ENCODE results near the gene MRPL46. TPM values are rescaled to one million over a fixed set of nuclear protein-coding genes. Genes with fewer than 3 reads are reported as not detected.
A peak's percentile ranks its signal among the peaks of the same experiment; 100 is the strongest.
"Not testable (repeated sequence)": the region's sequence is repeated elsewhere in the genome, so short reads cannot be mapped to it uniquely, and the experiment has no call there.

Gene MRPL46
- total RNA-seq, 4 donors from 2014 or later = 36.2 to 48.9 (median 44.6) TPM

GRCh38 chr15:88472225-88472624 is 5.0 kb upstream of the MRPL46 start:
- intact Hi-C loops (cut with DNase I; ENCODE audit: low total_unique reads) = no loop called here

GRCh38 chr15:88470625-88471372 is 3.6 kb upstream of the MRPL46 start:
- Histone ChIP-seq H3K27ac (no peak overlapping the region), H3K27me3 (no peaks in the 10 kb centered on the region), H3K36me3 (peaks cover 0 to 50% of the 10 kb centered on the region in 2 donors), H3K4me3 (no peak overlapping the region), H3K9me3 (no peaks in the 10 kb centered on the region), H3K4me1 (peaks cover 20 to 21% of the 10 kb centered on the region in 2 donors)
- intact Hi-C loops (cut with DNase I; ENCODE audit: low total_unique reads) = no loop called here
- DNase-seq (no peak), ATAC-seq (no peak)
- no peak for TF ChIP-seq CTCF (IDR thresholded peaks at IDR 0.05 in 4 of 5, conservative IDR thresholded peaks at IDR 0.05 in 1 of 5)
- TF ChIP-seq POLR2A (IDR thresholded peaks at IDR 0.05) = no peak
- in situ Hi-C loops (cut with MboI; ENCODE audit: low sequenced_read_pairs in 4 of 4) = loop anchor here in 2 of 4 donors (10.0 kb wide), 1 partner anchor 144 kb away; no protein-coding TSS in a partner anchor

More at GRCh38 chr15:88472225-88472624, 5.0 kb upstream of the MRPL46 start:
- Histone ChIP-seq H3K4me3 (no peak overlapping the region), H3K27me3 (no peaks in the 10 kb centered on the region), H3K9me3 (no peaks in the 10 kb centered on the region), H3K4me1 (peaks cover 10 to 12% of the 10 kb centered on the region in 2 donors), H3K36me3 (peaks cover 0 to 64% of the 10 kb centered on the region in 2 donors), H3K27ac (no peak overlapping the region)
- TF ChIP-seq CTCF (IDR thresholded peaks at IDR 0.05 in 4 of 5, conservative IDR thresholded peaks at IDR 0.05 in 1 of 5) = no peak
- no peak for ATAC-seq
- in situ Hi-C loops (cut with MboI; ENCODE audit: low sequenced_read_pairs in 4 of 4) = loop anchor here in 2 of 4 donors (10.0 kb wide), 1 partner anchor 143 kb away; no protein-coding TSS in a partner anchor
- DNase-seq = no peak

- Histone ChIP-seq H3K36me3 (peaks cover 0 to 45% of the 10 kb centered on the region in 2 donors), H3K27ac (no peak overlapping the region), H3K27me3 (no peaks in the 10 kb centered on the region), H3K4me3 (no peak overlapping the region), H3K9me3 (no peaks in the 10 kb centered on the region), H3K4me1 (peaks cover 26 to 28% of the 10 kb centered on the region in 2 donors)
- ATAC-seq = no peak
- in situ Hi-C loops (cut with MboI; ENCODE audit: low sequenced_read_pairs in 4 of 4) = no loop called here
- intact Hi-C loops (cut with DNase I; ENCODE audit: low total_unique reads) = loop anchor here (5.0 to 10.0 kb wide), 2 partner anchors 615 to 773 kb away; partner anchors contain the start of genes ABHD2 and FANCI
- no peak for DNase-seq
- TF ChIP-seq CTCF (IDR thresholded peaks at IDR 0.05 in 4 of 5, conservative IDR thresholded peaks at IDR 0.05 in 1 of 5) (no peak), POLR2A (IDR thresholded peaks at IDR 0.05) (no peak)
Observed at GRCh38 chr15:88469321-88469720, 2.1 kb upstream of the MRPL46 start.

- Histone ChIP-seq H3K36me3 (peaks cover 0 to 49% of the 10 kb centered on the region in 2 donors), H3K4me3 (peak overlapping the region in 3 of 4 donors; percentile 93 to 99 (median 94)), H3K4me1 (peaks cover 28 to 31% of the 10 kb centered on the region in 2 donors)
- in situ Hi-C loops (cut with MboI; ENCODE audit: low sequenced_read_pairs in 4 of 4); DNase-seq; H3K9me3 ChIP-seq; H3K27me3 ChIP-seq; ATAC-seq; H3K27ac ChIP-seq: not testable (repeated sequence)
- intact Hi-C loops (cut with DNase I; ENCODE audit: low total_unique reads) = loop anchor here (5.0 to 10.0 kb wide), 2 partner anchors 616 to 774 kb away; partner anchors contain the start of genes ABHD2 and FANCI
Observed at GRCh38 chr15:88468721-88469120, 1.5 kb upstream of the MRPL46 start.

GRCh38 chr15:88467935-88468528 is 844 bp upstream of the MRPL46 start:
- intact Hi-C loops (cut with DNase I; ENCODE audit: low total_unique reads) (loop anchor here (2.0 to 10.0 kb wide), 5 partner anchors 79 to 867 kb away; partner anchors contain the start of genes ABHD2, DET1, FANCI and POLG), in situ Hi-C loops (cut with MboI; ENCODE audit: low sequenced_read_pairs in 4 of 4) (no loop called here)
- Histone ChIP-seq H3K9me3 (no peaks in the 10 kb centered on the region), H3K4me3 (peak overlapping the region; percentile 87 to 99 (median 94)), H3K36me3 (peaks cover 0 to 49% of the 10 kb centered on the region in 2 donors), H3K27ac (peak overlapping the region; percentile 90 to 98 (median 94)), H3K27me3 (no peaks in the 10 kb centered on the region), H3K4me1 (peaks cover 28 to 34% of the 10 kb centered on the region in 2 donors)
- DNase-seq (no peak), ATAC-seq (no peak)
- TF ChIP-seq CTCF (IDR thresholded peaks at IDR 0.05 in 4 of 5, conservative IDR thresholded peaks at IDR 0.05 in 1 of 5) (no peak), POLR2A (IDR thresholded peaks at IDR 0.05) (no peak)

All from gastrocnemius medialis (tissue), 4 donors.